Astrocyte of the cerebellum (primary cell): ENCODE data around the gene IRX4.

Experiments
- DNase-seq: peaks from one replicate; pipeline ENCODE4 v3.0.0-alpha.2; 2011; ENCODE audit warnings: low read depth
- H3K4me3 ChIP-seq: 2 replicates; pipeline ENCODE4 v1.5.1; 2011; ENCODE audit warnings: mild to moderate bottlenecking, low read depth, low read length, moderate library complexity
- in situ Hi-C: cut with HindIII; loops from 2 replicates; pipeline ENCODE4 v1.10.0; 2017; ENCODE audit warnings: low sequenced_read_pairs
- TF ChIP-seq, protein P1 (sequence below): IDR thresholded peaks from 2 replicates; pipeline ENCODE4 v1.5.1; 2012; ENCODE audit warnings: low read length, low read depth, moderate library complexity, mild to moderate bottlenecking; ENCODE audit errors: missing control alignments

Gene IRX4

DNA sequence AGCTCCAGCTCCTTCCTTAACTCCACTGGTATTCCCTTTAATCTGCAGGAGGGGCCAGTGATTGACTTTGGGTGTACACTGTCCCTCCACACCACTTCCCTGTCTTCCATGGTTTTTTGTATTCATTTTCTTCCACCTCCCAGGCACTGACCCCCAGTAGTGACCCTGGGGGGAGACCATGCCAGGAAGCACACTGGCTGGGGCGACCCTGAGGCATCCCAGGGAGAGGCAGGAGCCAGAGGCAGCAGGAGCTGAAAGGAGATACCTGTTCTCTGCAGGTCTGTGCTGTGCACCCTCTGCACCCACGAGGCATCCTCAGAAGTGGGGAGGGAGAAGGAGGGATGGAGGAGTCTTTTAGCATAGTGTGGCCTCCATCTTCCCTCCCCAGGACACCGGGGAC, 27.6 kb downstream of the IRX4 start:
- TF ChIP-seq, protein P1, sequence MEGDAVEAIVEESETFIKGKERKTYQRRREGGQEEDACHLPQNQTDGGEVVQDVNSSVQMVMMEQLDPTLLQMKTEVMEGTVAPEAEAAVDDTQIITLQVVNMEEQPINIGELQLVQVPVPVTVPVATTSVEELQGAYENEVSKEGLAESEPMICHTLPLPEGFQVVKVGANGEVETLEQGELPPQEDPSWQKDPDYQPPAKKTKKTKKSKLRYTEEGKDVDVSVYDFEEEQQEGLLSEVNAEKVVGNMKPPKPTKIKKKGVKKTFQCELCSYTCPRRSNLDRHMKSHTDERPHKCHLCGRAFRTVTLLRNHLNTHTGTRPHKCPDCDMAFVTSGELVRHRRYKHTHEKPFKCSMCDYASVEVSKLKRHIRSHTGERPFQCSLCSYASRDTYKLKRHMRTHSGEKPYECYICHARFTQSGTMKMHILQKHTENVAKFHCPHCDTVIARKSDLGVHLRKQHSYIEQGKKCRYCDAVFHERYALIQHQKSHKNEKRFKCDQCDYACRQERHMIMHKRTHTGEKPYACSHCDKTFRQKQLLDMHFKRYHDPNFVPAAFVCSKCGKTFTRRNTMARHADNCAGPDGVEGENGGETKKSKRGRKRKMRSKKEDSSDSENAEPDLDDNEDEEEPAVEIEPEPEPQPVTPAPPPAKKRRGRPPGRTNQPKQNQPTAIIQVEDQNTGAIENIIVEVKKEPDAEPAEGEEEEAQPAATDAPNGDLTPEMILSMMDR, result no peak
- in situ Hi-C loops, result no loop called here
- no peak overlapping the region for H3K4me3 ChIP-seq
- no peak for DNase-seq

DNA sequence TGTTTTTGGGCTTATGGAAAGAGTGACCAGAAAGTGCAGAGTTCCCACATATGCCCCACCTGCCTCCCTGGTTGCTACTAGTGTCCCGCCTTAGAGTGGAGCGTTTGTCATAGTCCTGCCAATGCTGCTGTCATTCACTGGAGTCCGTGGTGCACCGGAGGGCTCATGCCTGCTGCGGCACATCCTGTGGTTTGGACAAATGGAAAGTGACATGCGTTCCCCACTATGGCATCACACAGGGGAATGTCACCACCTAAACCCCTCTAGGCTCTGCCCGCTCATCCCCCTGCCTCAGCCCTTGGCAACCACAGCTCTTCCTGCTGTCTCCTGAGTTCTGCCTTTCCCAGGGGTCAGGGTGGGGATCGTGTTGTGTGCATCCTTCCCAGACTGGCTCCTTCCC, 29.2 kb downstream of the IRX4 start:
- TF ChIP-seq, protein P1, result no peak
- no peak for DNase-seq
- in situ Hi-C loops, result no loop called here
- no peak overlapping the region for H3K4me3 ChIP-seq

DNA sequence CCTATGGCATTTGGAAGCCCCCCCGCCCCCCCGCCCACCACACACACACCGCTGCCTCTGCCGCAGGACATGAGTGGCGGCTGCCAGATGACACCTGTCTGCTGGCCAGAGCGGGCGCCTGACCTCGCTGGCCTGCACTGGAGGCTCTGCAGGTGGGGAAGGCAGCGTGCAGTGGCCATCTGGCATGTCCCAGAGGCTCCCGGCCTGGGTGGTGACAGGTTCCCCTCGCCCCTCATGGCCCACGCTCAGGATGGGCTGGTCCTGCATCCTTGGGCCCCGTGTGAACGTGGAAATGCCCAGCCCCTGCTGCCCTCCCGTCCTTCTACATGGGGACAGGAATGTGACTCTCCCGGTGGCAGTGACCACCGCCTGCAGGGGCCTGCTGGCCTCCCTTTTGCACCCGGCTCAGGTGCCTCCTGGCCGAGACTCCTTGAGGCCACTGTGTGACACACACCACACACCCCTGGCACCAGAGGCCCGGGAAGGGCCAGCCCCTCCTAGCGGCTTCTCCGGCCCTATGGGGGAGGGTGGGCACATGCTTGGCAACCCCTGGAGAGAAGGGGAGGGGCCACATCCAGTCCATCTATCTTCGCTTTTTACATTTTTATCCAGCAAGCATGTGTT, 30.3 kb downstream of the IRX4 start:
- TF ChIP-seq, protein P1, result no peak
- no peak overlapping the region for H3K4me3 ChIP-seq
- DNase-seq, result no peak
- in situ Hi-C loops, result no loop called here

DNA sequence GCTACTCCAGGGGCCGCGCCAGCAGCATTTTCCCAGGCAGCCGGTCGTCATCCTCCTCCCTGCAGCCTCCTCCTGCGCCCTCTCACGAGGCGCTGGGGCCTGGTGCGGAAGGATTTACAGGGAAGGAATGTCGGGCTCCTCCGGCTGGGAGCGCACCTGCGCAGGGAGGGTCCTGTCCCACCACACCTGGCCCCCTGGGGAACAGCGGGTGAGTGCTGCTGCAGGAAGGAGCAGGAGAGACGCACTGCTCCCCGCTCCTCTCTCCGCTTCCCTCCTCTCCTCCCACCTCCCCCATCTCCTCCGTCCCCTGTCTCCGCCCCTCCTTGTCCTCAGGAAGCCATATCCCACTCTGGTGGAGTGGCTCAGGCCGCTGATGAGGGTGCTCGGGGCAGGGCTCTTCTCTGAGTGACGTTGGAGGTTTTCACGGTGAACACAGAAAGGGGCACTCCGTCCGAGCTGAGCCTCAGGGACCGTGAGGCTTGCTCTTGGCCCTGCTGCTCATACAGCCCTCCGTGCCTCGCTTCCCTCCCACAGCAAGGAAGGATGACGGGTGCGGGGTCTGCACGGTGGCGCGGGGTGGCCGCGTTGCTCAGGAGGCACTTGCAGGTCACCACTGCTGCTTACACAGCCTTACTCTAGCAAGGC, 31.3 kb downstream of the IRX4 start:
- DNase-seq, result no peak
- in situ Hi-C loops, result no loop called here
- no peak overlapping the region for H3K4me3 ChIP-seq
- TF ChIP-seq, protein P1, result no peak

DNA sequence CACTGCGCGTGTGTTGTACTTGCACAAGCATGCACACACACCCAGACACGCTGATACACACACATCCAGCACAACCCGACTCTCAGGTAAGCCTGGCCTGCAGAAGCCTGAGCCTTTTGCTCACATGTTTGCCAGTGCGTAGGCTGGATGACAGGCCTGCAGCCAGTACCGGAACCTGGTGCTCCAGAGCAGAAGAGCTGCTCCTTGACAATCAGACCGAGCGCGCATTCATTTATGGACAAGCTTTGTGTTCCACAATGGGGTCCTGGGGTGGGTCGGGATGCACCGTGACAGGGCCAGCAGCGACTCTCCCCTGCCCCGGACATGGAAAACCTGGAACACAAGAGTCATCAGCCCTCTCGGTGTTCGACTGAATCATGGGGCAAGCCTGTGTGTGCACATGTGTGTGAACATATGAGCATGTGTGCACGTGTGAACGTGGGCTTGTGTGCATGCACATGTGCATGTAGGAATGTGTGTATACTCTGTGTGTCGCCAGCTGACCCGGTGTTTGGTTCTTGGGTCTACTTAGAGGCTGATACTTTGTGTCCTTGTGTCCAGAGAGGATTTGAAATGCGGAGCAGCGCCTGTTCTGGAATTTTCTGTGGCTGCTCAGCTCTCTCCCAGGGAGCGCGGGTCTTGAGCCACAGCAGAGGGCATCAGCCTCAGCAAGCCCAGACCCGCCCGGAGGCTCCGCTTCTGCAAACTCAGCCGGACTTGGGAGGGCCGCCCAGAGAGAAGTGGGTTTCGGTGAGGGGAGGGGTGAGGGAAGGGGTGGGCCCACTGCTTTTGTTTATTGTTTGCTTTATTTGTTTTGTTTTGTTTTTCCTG, 32.2 kb downstream of the IRX4 start:
- no peak for DNase-seq
- TF ChIP-seq, protein P1, result no peak
- in situ Hi-C loops, result no loop called here
- no peak overlapping the region for H3K4me3 ChIP-seq

DNA sequence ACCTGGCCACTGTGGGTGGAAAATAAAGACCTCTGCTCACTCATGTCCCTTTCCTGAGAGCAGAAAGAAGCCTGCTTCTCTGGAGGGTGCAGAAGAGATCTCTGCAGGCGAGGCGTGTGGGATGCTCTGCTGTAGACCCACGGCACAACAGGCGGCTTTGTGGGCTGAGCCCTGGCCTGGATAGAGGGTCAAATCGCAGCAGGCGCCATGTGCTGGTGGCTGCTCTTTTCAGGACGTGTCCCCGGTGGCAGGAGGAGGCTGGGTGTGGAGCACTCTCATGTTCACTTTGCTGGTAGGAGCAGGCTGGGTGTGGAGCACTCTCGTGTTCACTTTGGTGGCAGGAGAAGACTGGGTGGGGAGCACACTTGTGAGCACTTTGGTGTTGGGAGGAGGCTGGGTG, 35.1 kb downstream of the IRX4 start:
- no peak overlapping the region for H3K4me3 ChIP-seq
- TF ChIP-seq, protein P1, result no peak
- DNase-seq, result no peak
- in situ Hi-C loops, result no loop called here
